ENCODE measurements around the gene NR2F2. TPM values are rescaled to one million over a fixed set of nuclear protein-coding genes. Genes with fewer than 3 reads are reported as not detected.

The NR2F2 gene
- total RNA-seq, 1 experiment from 2014 or later: 53.7 TPM

DNA sequence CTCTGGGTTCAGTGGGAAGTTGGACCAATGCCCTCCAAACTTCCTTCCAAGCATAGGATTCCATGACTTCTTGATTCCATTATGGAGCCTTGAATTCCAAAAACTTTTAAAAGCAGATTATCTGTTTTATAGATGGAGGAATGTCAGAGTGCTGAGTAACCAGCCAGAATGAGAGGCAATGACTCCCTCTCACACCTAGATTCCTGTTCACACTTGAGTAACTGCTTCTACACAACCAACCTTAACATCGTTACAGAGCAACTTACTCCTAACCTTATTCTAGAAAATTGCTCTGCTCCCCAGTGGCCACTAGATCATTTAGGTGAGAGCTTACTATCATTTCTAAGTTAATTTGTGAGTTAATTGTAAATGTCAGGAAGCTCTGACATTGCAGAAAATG, 24.2 kb upstream of the NR2F2 start:
- ChIA-PET CTCF (no interaction called here), POLR2A (no interaction called here)
- intact Hi-C loops (cut with micrococcal nuclease; ENCODE audit: unreplicated experiment): no loop called here
- TF ChIP-seq TCF7L2 (IDR thresholded peaks at IDR 0.05; ENCODE audit: low read depth, low read length) (no peak), SIN3A (IDR thresholded peaks at IDR 0.05; ENCODE audit: borderline replicate concordance, insufficient read depth, low read depth, low read length) (no peak), POLR2AphosphoS5 (IDR thresholded peaks at IDR 0.05; ENCODE audit: low read depth, low read length) (no peak)
- TF ChIP-seq, protein P1, sequence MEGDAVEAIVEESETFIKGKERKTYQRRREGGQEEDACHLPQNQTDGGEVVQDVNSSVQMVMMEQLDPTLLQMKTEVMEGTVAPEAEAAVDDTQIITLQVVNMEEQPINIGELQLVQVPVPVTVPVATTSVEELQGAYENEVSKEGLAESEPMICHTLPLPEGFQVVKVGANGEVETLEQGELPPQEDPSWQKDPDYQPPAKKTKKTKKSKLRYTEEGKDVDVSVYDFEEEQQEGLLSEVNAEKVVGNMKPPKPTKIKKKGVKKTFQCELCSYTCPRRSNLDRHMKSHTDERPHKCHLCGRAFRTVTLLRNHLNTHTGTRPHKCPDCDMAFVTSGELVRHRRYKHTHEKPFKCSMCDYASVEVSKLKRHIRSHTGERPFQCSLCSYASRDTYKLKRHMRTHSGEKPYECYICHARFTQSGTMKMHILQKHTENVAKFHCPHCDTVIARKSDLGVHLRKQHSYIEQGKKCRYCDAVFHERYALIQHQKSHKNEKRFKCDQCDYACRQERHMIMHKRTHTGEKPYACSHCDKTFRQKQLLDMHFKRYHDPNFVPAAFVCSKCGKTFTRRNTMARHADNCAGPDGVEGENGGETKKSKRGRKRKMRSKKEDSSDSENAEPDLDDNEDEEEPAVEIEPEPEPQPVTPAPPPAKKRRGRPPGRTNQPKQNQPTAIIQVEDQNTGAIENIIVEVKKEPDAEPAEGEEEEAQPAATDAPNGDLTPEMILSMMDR (IDR thresholded peaks at IDR 0.05): no peak
- TF ChIP-seq, protein P2, sequence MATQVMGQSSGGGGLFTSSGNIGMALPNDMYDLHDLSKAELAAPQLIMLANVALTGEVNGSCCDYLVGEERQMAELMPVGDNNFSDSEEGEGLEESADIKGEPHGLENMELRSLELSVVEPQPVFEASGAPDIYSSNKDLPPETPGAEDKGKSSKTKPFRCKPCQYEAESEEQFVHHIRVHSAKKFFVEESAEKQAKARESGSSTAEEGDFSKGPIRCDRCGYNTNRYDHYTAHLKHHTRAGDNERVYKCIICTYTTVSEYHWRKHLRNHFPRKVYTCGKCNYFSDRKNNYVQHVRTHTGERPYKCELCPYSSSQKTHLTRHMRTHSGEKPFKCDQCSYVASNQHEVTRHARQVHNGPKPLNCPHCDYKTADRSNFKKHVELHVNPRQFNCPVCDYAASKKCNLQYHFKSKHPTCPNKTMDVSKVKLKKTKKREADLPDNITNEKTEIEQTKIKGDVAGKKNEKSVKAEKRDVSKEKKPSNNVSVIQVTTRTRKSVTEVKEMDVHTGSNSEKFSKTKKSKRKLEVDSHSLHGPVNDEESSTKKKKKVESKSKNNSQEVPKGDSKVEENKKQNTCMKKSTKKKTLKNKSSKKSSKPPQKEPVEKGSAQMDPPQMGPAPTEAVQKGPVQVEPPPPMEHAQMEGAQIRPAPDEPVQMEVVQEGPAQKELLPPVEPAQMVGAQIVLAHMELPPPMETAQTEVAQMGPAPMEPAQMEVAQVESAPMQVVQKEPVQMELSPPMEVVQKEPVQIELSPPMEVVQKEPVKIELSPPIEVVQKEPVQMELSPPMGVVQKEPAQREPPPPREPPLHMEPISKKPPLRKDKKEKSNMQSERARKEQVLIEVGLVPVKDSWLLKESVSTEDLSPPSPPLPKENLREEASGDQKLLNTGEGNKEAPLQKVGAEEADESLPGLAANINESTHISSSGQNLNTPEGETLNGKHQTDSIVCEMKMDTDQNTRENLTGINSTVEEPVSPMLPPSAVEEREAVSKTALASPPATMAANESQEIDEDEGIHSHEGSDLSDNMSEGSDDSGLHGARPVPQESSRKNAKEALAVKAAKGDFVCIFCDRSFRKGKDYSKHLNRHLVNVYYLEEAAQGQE (IDR thresholded peaks at IDR 0.05; ENCODE audit: insufficient read depth in 1 of 2, low read depth in 2 of 2, low read length in 1 of 2): no peak
- Histone ChIP-seq H3K36me3 (ENCODE audit: control insufficient read depth, insufficient read depth, low read length) (no peaks in the 10 kb centered on the region), H3K4me1 (ENCODE audit: control insufficient read depth, insufficient read depth, low read length) (no peaks in the 10 kb centered on the region), H3K27me3 (ENCODE audit: control insufficient read depth, insufficient read depth, low read length) (no peaks in the 10 kb centered on the region), H3K27ac (ENCODE audit: low read length) (no peak overlapping the region), H3K9me3 (ENCODE audit: control insufficient read depth, insufficient read depth, low read depth, low read length) (no peaks in the 10 kb centered on the region), H3K4me3 (ENCODE audit: low read depth in 2 of 2, low read length in 2 of 2) (no peak overlapping the region)
- no peak for DNase-seq (ENCODE audit: low read depth, low spot score)
- ATAC-seq: no peak
- BruUV-seq (replicated peaks): no TSS peak
- in situ Hi-C loops (cut with HindIII; ENCODE audit: low pct_unique_long_range_greater_than_20kb, low sequenced_read_pairs): no loop called here

DNA sequence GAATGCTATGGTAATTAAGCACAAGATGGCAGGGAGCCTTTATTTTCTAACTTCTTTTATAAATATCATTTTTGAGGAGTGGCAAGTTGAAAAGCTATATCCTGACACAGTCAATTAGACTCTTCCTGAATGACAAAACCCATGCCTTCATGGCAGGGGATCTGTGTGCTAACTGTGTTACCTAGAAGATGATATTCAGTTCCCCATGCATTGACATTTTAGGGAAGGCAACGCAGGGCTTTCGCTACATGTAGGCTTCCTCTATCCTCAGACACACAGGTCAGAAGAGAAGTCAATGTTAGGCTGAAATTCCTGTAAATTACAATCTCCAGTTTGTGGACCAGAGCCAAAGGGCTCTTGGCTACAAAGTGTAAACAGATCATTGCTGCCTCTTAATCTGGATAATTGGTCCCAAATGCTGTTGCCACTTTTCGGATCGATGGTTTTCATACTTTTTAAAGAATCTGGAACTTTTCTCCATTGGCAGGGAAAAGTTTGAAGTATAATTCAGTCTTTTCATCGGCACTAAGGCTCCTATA, 22.6 kb upstream of the NR2F2 start:
- Histone ChIP-seq H3K9me3 (ENCODE audit: control insufficient read depth, insufficient read depth, low read depth, low read length) (no peaks in the 10 kb centered on the region), H3K4me3 (ENCODE audit: low read depth in 2 of 2, low read length in 2 of 2) (no peak overlapping the region), H3K36me3 (ENCODE audit: control insufficient read depth, insufficient read depth, low read length) (no peaks in the 10 kb centered on the region), H3K27me3 (ENCODE audit: control insufficient read depth, insufficient read depth, low read length) (no peaks in the 10 kb centered on the region), H3K27ac (ENCODE audit: low read length) (no peak overlapping the region), H3K4me1 (ENCODE audit: control insufficient read depth, insufficient read depth, low read length) (no peaks in the 10 kb centered on the region)
- no peak for ATAC-seq
- BruUV-seq (replicated peaks): no TSS peak
- no peak for DNase-seq (ENCODE audit: low read depth, low spot score)
- ChIA-PET POLR2A (no interaction called here), CTCF (no interaction called here)
- intact Hi-C loops (cut with micrococcal nuclease; ENCODE audit: unreplicated experiment): no loop called here
- in situ Hi-C loops (cut with HindIII; ENCODE audit: low pct_unique_long_range_greater_than_20kb, low sequenced_read_pairs): no loop called here
- no peak for TF ChIP-seq POLR2AphosphoS5 (IDR thresholded peaks at IDR 0.05; ENCODE audit: low read depth, low read length)
- TF ChIP-seq, protein P2 (IDR thresholded peaks at IDR 0.05; ENCODE audit: insufficient read depth in 1 of 2, low read depth in 2 of 2, low read length in 1 of 2): no peak
- TF ChIP-seq, protein P1 (IDR thresholded peaks at IDR 0.05): no peak
- TF ChIP-seq TCF7L2 (IDR thresholded peaks at IDR 0.05; ENCODE audit: low read depth, low read length): no peak
- TF ChIP-seq SIN3A (IDR thresholded peaks at IDR 0.05; ENCODE audit: borderline replicate concordance, insufficient read depth, low read depth, low read length): no peak

All from Panc1 (cell line).